Dermis lymphatic vessel endothelial cell (primary cell): ENCODE data around the gene RIN2. TPM values are rescaled to one million over a fixed set of nuclear protein-coding genes. Genes with fewer than 3 reads are reported as not detected.

Experiments
- total RNA-seq: library from RNA; depleted of rRNA; stranded (reverse); fragments of >200 nt; gene quantifications from 2 replicates; pipeline ENCODE4 v1.2.1, GENCODE V29; 2014

Gene RIN2
- total RNA-seq: 55.9 and 91.2 TPM in 2 replicates

DNA sequence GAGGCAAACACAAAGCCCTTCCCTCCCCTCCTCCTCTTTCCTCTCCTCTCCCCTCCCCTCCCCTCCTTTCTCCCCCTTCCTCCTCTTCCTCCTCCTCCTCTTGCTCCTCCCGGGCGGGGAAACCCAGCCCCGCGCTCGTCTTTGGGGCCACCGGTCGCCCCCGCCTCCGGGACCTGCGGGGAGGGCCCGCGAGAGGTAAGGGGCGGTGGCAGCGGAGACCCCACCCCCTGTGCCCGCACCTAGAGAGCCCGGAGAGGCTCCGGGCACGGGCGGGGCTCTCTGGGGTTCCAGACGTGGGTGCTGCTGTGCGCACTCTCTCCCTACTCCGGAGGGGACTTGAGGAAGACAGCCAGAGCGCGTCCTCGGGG is at the start of gene RIN2:
Gene RIN2, plus strand, starts transcription at position 126 of the 368 bp plus-strand sequence. CDS start 131,344 bp downstream, outside the sequence.

